DLD1 (cell line): Measurements from ENCODE around the gene KISS1R.
"Not testable (repeated sequence)": the region's sequence is repeated elsewhere in the genome, so short reads cannot be mapped to it uniquely, and the experiment has no call there.

Experiments
- in situ Hi-C: cut with HindIII; loops from 2 replicates; pipeline ENCODE4 v1.10.0; 2017; ENCODE audit warnings: low sequenced_read_pairs

The KISS1R gene

GRCh38 chr19:881385-882071 is 35.6 kb upstream of the KISS1R start:
- in situ Hi-C loops: no loop called here

- in situ Hi-C loops: no loop called here
These were observed 34.1 kb upstream of the KISS1R start for GRCh38 chr19:882871-883497.

- in situ Hi-C loops: no loop called here
These were observed 33.4 kb upstream of the KISS1R start for GRCh38 chr19:883661-884211.

GRCh38 chr19:884420-885211 is 32.5 kb upstream of the KISS1R start:
- in situ Hi-C loops: no loop called here

GRCh38 chr19:885536-886224 is 31.5 kb upstream of the KISS1R start:
- in situ Hi-C loops: no loop called here

GRCh38 chr19:887072-887471 is 30.1 kb upstream of the KISS1R start:
- in situ Hi-C loops: no loop called here

GRCh38 chr19:887599-887998 is 29.5 kb upstream of the KISS1R start:
- in situ Hi-C loops: no loop called here

GRCh38 chr19:888581-889385 is 28.4 kb upstream of the KISS1R start:
- in situ Hi-C loops: no loop called here

GRCh38 chr19:889662-890295 is 27.4 kb upstream of the KISS1R start:
- in situ Hi-C loops: no loop called here

- in situ Hi-C loops: no loop called here
These were observed 26.3 kb upstream of the KISS1R start for GRCh38 chr19:890831-891230.

GRCh38 chr19:891421-892200 is 25.5 kb upstream of the KISS1R start:
- in situ Hi-C loops: not testable (repeated sequence)

GRCh38 chr19:892243-892893 is 24.8 kb upstream of the KISS1R start:
- in situ Hi-C loops: no loop called here

- in situ Hi-C loops: no loop called here
These were observed 24.0 kb upstream of the KISS1R start, which contains the start of the genes MED16 and RNU6-9 for GRCh38 chr19:892894-893689. Gene MED16, minus strand, starts transcription at chr19:893187. Its CDS starts 2,056 bp downstream, at chr19:891131. Gene RNU6-9, plus strand, starts transcription at chr19:893484.

GRCh38 chr19:896434-896833 is 20.7 kb upstream of the KISS1R start:
- in situ Hi-C loops: no loop called here

GRCh38 chr19:896999-897398 is 20.1 kb upstream of the KISS1R start:
- in situ Hi-C loops: no loop called here

- in situ Hi-C loops: no loop called here
These were observed 19.6 kb upstream of the KISS1R start for GRCh38 chr19:897442-898039.

- in situ Hi-C loops: no loop called here
These were observed 18.5 kb upstream of the KISS1R start for GRCh38 chr19:898663-899062.
